ENCODE data around the gene LDLRAD4.

DNA sequence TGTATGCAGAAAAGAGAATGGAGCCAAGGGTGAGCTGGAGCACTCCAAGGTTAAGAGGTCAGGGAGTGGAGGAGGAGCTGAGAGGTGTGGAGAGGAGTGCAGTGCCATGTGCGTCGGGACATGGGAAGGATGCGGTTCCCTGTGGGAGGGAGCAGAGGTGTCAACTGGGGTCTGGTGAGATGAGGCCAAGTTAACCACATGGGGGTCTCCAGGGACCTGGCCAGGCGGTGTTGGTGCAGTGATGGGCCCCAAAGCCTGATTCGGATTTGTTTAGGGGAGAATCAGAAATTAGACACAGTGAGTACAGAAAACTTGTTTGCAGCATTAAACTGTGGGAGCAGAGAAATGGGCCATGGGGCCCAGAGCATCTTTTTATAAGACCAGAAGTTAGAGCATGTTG, 210.5 kb downstream of the LDLRAD4 start:
- TF ChIP-seq, protein P1, sequence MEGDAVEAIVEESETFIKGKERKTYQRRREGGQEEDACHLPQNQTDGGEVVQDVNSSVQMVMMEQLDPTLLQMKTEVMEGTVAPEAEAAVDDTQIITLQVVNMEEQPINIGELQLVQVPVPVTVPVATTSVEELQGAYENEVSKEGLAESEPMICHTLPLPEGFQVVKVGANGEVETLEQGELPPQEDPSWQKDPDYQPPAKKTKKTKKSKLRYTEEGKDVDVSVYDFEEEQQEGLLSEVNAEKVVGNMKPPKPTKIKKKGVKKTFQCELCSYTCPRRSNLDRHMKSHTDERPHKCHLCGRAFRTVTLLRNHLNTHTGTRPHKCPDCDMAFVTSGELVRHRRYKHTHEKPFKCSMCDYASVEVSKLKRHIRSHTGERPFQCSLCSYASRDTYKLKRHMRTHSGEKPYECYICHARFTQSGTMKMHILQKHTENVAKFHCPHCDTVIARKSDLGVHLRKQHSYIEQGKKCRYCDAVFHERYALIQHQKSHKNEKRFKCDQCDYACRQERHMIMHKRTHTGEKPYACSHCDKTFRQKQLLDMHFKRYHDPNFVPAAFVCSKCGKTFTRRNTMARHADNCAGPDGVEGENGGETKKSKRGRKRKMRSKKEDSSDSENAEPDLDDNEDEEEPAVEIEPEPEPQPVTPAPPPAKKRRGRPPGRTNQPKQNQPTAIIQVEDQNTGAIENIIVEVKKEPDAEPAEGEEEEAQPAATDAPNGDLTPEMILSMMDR (conservative IDR thresholded peaks at IDR 0.05; ENCODE audit: low read depth in 2 of 2) = no peak
- TF ChIP-seq, protein P2, sequence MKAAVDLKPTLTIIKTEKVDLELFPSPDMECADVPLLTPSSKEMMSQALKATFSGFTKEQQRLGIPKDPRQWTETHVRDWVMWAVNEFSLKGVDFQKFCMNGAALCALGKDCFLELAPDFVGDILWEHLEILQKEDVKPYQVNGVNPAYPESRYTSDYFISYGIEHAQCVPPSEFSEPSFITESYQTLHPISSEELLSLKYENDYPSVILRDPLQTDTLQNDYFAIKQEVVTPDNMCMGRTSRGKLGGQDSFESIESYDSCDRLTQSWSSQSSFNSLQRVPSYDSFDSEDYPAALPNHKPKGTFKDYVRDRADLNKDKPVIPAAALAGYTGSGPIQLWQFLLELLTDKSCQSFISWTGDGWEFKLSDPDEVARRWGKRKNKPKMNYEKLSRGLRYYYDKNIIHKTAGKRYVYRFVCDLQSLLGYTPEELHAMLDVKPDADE (IDR thresholded peaks at IDR 0.05) = no peak
- TF ChIP-seq EZH2phosphoT487 (IDR thresholded peaks at IDR 0.05; ENCODE audit: unreplicated experiment) (no peak), CREB1 (CRISPR knock-in tag; IDR thresholded peaks at IDR 0.05; ENCODE audit: low read depth) (no peak), POLR2AphosphoS5 (IDR thresholded peaks at IDR 0.05; ENCODE audit: low read depth) (no peak), EZH2 (IDR thresholded peaks at IDR 0.05; ENCODE audit: low read depth, unreplicated experiment) (no peak), JUNB (IDR thresholded peaks at IDR 0.05; ENCODE audit: unreplicated experiment) (no peak)
- TF ChIP-seq, protein P3, sequence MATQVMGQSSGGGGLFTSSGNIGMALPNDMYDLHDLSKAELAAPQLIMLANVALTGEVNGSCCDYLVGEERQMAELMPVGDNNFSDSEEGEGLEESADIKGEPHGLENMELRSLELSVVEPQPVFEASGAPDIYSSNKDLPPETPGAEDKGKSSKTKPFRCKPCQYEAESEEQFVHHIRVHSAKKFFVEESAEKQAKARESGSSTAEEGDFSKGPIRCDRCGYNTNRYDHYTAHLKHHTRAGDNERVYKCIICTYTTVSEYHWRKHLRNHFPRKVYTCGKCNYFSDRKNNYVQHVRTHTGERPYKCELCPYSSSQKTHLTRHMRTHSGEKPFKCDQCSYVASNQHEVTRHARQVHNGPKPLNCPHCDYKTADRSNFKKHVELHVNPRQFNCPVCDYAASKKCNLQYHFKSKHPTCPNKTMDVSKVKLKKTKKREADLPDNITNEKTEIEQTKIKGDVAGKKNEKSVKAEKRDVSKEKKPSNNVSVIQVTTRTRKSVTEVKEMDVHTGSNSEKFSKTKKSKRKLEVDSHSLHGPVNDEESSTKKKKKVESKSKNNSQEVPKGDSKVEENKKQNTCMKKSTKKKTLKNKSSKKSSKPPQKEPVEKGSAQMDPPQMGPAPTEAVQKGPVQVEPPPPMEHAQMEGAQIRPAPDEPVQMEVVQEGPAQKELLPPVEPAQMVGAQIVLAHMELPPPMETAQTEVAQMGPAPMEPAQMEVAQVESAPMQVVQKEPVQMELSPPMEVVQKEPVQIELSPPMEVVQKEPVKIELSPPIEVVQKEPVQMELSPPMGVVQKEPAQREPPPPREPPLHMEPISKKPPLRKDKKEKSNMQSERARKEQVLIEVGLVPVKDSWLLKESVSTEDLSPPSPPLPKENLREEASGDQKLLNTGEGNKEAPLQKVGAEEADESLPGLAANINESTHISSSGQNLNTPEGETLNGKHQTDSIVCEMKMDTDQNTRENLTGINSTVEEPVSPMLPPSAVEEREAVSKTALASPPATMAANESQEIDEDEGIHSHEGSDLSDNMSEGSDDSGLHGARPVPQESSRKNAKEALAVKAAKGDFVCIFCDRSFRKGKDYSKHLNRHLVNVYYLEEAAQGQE (IDR thresholded peaks at IDR 0.05; ENCODE audit: unreplicated experiment) = no peak
- TF ChIP-seq, protein P4, sequence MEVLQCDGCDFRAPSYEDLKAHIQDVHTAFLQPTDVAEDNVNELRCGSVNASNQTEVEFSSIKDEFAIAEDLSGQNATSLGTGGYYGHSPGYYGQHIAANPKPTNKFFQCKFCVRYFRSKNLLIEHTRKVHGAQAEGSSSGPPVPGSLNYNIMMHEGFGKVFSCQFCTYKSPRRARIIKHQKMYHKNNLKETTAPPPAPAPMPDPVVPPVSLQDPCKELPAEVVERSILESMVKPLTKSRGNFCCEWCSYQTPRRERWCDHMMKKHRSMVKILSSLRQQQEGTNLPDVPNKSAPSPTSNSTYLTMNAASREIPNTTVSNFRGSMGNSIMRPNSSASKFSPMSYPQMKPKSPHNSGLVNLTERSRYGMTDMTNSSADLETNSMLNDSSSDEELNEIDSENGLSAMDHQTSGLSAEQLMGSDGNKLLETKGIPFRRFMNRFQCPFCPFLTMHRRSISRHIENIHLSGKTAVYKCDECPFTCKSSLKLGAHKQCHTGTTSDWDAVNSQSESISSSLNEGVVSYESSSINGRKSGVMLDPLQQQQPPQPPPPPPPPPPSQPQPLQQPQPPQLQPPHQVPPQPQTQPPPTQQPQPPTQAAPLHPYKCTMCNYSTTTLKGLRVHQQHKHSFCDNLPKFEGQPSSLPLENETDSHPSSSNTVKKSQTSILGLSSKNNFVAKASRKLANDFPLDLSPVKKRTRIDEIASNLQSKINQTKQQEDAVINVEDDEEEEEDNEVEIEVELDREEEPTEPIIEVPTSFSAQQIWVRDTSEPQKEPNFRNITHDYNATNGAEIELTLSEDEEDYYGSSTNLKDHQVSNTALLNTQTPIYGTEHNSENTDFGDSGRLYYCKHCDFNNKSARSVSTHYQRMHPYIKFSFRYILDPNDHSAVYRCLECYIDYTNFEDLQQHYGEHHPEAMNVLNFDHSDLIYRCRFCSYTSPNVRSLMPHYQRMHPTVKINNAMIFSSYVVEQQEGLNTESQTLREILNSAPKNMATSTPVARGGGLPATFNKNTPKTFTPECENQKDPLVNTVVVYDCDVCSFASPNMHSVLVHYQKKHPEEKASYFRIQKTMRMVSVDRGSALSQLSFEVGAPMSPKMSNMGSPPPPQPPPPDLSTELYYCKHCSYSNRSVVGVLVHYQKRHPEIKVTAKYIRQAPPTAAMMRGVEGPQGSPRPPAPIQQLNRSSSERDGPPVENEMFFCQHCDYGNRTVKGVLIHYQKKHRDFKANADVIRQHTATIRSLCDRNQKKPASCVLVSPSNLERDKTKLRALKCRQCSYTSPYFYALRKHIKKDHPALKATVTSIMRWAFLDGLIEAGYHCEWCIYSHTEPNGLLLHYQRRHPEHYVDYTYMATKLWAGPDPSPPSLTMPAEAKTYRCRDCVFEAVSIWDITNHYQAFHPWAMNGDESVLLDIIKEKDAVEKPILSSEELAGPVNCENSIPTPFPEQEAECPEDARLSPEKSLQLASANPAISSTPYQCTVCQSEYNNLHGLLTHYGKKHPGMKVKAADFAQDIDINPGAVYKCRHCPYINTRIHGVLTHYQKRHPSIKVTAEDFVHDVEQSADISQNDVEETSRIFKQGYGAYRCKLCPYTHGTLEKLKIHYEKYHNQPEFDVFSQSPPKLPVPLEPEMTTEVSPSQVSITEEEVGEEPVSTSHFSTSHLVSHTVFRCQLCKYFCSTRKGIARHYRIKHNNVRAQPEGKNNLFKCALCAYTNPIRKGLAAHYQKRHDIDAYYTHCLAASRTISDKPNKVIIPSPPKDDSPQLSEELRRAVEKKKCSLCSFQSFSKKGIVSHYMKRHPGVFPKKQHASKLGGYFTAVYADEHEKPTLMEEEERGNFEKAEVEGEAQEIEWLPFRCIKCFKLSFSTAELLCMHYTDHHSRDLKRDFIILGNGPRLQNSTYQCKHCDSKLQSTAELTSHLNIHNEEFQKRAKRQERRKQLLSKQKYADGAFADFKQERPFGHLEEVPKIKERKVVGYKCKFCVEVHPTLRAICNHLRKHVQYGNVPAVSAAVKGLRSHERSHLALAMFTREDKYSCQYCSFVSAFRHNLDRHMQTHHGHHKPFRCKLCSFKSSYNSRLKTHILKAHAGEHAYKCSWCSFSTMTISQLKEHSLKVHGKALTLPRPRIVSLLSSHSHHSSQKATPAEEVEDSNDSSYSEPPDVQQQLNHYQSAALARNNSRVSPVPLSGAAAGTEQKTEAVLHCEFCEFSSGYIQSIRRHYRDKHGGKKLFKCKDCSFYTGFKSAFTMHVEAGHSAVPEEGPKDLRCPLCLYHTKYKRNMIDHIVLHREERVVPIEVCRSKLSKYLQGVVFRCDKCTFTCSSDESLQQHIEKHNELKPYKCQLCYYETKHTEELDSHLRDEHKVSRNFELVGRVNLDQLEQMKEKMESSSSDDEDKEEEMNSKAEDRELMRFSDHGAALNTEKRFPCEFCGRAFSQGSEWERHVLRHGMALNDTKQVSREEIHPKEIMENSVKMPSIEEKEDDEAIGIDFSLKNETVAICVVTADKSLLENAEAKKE (CRISPR knock-in tag; IDR thresholded peaks at IDR 0.05) = no peak

All from GM23338 (cell line).